SH-SY5Y (cell line): ENCODE results near the gene PSMA7.

ENCODE experiments used
- GATA2 ChIP-seq: IDR thresholded peaks from 2 replicates; pipeline ENCODE4 v1.6.1; 2011; ENCODE audit warnings: mild to moderate bottlenecking, low read depth, low read length
- GATA3 ChIP-seq: IDR thresholded peaks from 2 replicates; pipeline ENCODE4 v1.6.1; 2011; ENCODE audit warnings: low read depth, mild to moderate bottlenecking, low read length, moderate library complexity

Gene PSMA7

DNA sequence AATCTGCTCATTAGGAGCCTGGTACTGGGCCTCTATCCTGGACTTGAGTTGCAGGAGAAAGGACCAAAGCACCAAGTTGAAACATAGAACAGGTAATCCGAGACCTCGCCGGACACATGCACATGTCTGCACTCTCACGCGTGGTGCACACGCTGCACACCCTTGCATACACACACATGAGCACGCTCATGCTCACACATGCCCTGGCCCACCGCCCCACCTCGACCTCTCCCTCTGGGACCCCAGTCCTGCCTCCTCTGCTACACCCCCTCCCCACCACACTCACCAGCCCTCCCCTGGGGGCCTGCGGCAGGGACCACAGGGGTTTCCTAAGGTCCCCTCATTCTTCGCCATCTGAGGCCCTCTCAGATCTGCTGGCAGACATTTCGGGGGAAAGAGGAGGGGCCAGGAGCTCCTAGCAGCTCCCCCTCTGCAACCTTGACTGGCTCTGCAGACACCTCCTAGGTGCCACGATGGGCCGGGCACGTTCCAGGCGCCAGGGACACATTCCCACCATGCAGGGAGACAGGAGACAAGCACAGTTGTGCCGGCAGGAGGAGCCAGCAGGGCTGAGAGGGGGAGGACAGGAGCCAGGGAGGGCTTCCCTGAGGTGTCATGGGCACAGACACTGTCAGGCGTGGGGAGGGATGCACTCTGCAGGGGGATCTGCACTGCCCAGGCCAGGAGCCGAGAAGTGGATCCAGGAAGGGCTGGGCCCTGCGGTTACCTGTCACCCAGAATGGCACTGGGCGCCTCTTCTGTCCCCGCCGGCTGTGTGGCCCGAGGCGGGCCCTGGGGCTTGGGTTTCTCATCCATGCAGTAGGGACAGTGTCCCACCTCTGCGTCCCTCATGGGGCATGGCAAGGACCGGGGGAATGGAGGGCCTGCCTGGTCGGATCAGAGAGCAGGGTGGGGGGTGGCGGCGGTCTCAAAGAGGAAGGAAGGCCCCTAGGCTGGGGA is 46.5 kb downstream of the PSMA7 start:
- TF ChIP-seq GATA2 = no peak

DNA sequence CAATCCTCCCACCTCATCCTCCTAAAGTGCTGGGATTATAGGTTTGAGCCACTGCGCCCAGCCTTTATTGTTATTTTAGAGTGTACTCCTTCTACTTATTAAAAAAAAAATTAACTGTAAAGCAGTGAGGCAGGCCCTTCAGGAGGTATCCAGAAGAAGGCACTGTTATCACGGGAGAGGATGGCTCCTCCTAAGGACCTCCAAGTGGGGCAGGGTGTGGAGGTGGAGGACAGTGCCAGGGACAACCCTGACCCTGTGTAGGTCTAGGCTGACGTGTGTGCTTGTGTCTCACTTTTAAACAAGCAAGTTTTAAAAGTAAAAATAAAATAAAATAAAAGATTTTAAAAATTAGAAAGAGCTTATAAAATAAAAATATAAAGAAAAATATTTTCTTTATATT is 53.8 kb downstream of the PSMA7 start:
- TF ChIP-seq GATA3 (no peak), GATA2 (no peak)

GRCh38 chr20:62088258-62089127 is 54.7 kb downstream of the PSMA7 start:
- TF ChIP-seq GATA3 (no peak), GATA2 (no peak)

GRCh38 chr20:62087632-62088031 is 55.6 kb downstream of the PSMA7 start:
- TF ChIP-seq GATA2 (no peak), GATA3 (no peak)

GRCh38 chr20:62087227-62087626 is 56.0 kb downstream of the PSMA7 start:
- TF ChIP-seq GATA3 = no peak
- no peak for TF ChIP-seq GATA2
